IPS DF 19.7 (cell line): ENCODE results near the gene C9orf78.
"Not testable (repeated sequence)": the region's sequence is repeated elsewhere in the genome, so short reads cannot be mapped to it uniquely, and the experiment has no call there.

Experiments
- DNase-seq: peaks from one replicate; pipeline ENCODE4 v3.0.0-alpha.2; 2013; ENCODE audit warnings: low read depth, low spot score

Gene C9orf78

DNA sequence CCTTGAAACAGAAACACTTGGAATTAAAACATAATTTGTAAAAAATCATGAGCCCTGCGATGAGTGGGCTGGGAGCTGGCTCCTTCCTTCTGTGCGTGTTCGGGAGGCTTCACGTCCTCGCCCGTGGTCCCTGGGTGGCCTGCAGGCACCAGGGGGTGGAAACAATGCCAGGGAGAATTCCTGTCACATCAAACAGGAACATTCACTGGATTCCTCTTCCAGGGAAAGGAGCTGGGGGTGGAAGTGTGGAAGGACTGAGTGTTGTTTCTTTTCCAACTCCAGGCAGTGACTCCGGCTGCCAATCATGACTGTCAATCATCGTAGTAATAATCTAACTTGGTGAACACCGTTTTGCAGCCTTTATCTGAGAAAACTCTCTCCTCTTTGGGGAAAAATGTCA, 21.4 kb downstream of the C9orf78 start:
- DNase-seq: no peak

DNA sequence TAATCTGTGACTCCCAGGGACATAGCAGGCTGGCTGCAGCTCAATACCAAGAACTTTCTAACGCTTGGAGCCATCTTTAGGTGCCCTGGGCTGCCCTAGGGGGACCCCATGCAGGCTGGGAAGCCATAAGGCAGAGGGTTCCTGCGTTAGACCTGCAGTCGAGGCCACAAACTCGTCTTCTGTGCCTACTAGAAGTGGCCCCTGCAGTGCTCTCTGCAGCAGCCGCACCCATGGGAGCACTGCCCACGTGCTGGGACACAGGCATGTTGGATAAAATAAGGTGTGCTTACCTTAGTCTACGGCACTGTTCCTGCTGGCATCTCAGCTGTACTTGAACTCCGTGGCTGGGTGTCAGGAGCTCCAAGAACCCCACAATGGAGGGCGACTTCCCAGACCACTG, 22.7 kb downstream of the C9orf78 start:
- DNase-seq: no peak

DNA sequence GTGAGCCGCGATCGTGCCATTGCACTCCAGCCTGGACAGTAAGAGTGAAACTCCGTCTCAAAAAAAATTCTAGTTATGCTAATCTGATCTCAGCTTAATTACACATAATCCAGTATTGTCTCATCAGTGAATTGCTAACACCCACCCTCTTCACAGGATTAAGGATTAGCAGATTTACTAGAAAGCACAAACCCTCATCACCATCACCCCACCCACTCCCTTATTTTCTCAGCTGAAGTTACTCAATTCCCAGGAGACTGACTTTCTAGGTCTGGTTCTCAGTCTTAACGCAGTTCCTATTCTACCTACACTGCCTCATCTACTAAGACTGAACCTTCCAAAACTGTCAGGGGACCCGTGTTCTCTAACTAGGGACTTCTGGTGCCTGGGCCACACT, 23.1 kb downstream of the C9orf78 start:
- DNase-seq: no peak

DNA sequence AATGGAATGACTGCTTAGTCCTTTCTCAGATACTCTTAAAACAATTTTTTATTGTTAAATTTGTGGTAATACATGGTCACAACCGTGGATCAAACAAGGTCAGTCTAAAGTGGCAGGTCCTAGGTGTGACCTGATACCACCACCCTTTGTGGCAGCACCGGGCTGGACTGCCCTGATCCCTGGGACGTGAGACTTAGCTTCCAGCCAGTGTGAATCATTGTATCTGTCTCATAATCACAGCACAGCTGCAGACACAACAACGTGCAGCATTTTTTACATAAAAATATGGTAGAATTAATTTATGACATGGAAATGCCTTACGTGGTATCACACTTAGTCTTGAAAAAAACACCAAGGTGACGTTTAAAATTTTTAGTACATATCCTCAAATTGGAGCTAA, 24.3 kb downstream of the C9orf78 start:
- no peak for DNase-seq

GRCh38 chr9:129810116-129810515, 25.0 kb downstream of the C9orf78 start:
- DNase-seq: no peak

DNA sequence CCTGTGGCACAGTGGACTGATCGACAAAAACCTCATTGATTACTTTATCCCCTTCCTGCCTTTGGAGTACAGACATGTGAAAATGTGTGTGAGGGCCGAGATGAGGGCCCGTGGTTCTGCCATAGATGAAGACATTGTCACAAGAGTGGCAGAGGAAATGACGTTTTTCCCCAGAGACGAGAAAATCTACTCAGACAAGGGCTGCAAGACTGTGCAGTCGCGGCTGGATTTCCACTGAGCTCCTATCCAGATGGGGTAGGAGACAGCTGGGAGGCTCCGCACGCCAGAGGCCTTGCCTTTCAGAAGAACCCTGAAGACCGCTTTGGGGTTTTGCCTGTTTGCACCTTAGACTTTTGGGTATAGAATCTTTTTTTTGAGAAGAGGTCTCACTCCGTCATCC, 25.7 kb downstream of the C9orf78 start:
- DNase-seq: no peak

- no peak for DNase-seq
These were observed 29.0 kb downstream of the C9orf78 start for GRCh38 chr9:129806061-129806460.

- no peak for DNase-seq
These were observed 31.4 kb downstream of the C9orf78 start for GRCh38 chr9:129803676-129804060.

GRCh38 chr9:129802833-129803675, 32.0 kb downstream of the C9orf78 start, which contains the start of gene TOR1B:
Gene TOR1B (plus strand): TSS chr9:129803184. CDS start chr9:129803213, 29 bp downstream.
- DNase-seq: peak; percentile 65

GRCh38 chr9:129801504-129801903, 33.6 kb downstream of the C9orf78 start:
- no peak for DNase-seq

DNA sequence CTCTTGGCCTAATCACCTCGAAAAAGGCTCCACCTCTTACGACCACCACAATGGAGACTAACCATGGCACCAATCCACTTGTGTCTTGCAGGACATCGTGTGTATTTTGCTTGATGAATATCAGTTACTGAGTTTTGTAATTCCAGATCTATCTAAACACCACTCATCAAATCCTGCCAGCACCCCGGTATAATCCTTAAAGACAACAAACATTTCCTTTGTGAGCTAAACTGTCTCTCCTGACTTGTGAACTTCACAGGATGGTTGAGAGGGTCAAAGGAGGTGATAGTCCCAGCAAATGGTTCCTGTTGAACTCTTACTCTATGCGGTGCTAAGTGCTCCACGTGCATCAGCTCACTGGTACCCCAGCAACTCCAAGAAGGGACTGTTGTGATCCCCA, 36.1 kb downstream of the C9orf78 start:
- DNase-seq: no peak

DNA sequence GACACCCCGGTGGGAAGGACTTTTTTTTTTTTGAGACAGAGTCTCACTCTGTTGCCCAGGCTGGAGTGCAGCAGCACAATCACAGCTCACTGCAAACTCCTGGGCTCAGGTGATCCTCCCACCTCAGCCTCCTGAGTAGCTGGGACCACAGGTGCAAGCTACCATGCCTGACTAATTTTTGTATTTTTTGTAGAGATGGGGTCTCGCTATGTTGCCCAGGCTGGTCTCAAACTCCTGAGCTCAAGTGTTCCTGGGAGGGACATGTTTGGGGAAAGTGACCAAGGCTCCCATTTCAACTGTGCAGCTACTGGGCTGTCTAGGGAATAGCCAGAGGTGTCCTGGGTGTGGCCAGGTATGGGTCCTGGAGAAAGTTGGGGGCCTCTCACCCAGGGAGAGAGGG, 39.0 kb downstream of the C9orf78 start:
- DNase-seq: not testable (repeated sequence)

- DNase-seq: no peak
These were observed 40.5 kb downstream of the C9orf78 start for GRCh38 chr9:129794549-129794948.

DNA sequence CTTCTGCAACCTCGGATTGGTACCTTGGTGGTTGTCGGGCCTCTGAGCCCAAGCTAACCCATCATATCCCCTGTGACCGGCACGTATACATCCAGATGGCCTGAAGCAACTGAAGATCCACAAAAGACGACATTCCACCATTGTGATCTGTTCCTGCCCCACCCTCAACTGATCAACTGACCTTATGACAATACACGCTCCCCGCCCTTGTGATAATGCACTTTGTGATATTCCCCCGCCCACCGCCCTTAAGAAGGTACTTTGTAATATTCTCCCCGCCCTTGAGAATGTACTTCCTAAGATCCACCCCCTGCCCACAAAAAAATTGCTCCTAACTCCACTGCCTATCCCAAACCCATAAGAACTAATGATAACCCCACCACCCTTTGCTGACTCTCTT, 48.6 kb downstream of the C9orf78 start:
- DNase-seq: no peak

DNA sequence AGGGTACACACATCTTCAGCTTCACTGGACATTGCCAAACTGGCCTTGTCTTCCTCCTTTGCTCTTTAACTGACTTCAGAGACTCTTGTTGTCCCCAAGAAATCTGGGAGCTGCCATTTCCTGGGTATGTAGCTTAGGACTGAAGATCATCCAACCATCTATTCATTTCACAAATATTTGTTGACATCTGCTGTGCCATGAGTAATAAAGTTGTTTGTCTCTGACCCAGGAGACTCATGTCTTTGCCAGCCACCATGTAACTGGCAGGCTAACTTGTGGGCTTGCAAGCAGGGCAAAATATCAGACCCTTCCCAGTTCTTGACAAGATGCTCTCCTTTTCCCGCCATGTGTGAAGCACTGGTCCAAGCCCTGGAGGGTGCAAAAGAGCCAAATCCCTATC, 49.2 kb downstream of the C9orf78 start:
- DNase-seq: no peak

GRCh38 chr9:129784970-129785369, 50.1 kb downstream of the C9orf78 start:
- DNase-seq: not testable (repeated sequence)

- no peak for DNase-seq
These were observed 51.3 kb downstream of the C9orf78 start for GRCh38 chr9:129783516-129784361.

DNA sequence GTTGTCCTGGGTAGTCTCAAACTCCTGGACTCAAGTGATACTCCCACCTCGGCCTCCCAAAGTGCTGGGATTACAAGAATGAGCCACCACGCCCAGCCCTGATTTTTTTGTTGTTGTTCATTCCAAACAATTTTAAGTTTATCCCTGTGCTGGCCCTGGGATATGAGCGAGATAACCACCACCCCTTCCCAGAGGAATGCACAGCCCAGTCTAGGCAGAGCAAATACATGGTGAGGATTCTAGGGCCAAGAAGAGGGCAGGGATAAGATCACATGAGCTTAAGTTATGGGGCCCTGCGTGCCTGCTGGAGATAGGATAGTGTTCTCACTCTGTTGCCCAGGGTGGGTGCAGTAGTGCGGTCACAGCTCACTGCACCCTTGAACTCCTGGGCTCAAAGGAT, 53.1 kb downstream of the C9orf78 start:
- no peak for DNase-seq

GRCh38 chr9:129781131-129781530, 53.9 kb downstream of the C9orf78 start:
- DNase-seq: no peak

DNA sequence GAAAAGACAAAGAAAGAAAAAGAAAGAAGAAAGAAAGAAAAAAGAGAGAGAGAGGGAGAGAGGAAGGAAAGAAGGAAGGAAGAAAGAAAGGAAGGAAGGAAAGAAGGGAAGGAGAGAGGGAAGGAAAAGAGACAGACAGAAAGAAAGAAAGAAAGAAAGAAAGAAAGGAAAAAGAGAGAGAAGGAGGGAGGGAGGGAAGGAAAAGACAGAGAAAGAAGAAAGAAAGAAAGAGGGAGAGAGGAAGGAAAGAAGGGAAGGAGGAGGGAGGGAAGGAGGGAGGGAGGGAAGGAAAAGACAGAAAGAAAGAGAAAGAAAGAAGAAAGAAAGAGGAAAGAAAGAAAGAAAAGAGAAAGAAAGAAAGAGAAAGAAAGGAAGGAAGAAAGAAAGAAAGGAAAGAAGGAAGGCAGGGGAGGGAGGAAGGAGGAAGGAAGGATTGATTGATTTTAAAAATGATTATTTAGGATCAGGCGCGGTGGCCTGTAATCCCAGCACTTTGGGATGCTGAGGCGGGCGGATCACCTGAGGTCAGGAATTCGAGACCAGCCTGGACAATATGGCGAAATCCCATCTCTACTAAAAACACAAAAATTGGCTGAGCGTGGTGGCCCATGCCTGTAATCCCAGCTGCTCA, 55.4 kb downstream of the C9orf78 start:
- no peak for DNase-seq

- DNase-seq: no peak
These were observed 56.6 kb downstream of the C9orf78 start for GRCh38 chr9:129778469-129778868.

GRCh38 chr9:129777769-129778130, 57.3 kb downstream of the C9orf78 start:
- DNase-seq: no peak
